ENCODE results near the gene ZGPAT.

ZGPAT gene

DNA sequence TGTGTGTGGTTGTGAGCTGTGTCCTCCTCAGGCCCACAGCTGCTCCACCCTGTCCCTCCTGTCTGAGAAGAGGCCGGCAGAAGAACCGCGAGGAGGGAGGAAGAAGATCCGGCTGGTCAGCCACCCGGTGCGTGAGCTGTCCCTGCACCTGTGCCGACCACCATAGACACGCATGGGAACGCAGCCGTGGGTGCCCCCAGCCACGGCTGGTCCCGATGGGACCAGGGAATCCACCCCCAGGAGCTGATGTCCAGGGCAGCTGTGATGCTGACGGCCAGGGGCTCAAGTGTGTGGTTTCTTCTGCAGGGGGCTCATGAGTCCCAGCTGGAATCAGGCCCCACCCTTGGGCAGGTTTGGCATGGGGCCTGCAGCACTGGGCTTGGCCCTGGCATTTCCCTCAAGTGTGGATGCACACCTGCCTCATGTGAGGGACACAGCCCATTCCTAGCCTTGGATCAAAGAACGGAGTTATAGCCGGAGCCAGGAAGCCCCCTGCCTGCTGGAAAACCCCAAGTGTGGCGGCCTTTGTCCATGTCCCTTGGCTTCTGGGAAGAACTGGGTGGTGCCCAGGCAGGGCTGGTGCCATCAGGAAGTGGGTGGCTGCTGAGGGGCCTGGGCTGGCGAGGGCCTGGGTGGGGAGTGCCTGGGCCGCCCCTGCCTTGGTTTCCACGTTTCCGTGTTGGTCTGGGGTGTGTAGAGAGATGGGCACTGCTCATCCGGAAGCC is 16.0 kb upstream of the ZGPAT start:
- in situ Hi-C loops (cut with MboI; ENCODE audit: low sequenced_read_pairs): no loop called here

- in situ Hi-C loops (cut with MboI; ENCODE audit: low sequenced_read_pairs): no loop called here
These were observed 15.3 kb upstream of the ZGPAT start for GRCh38 chr20:63692436-63693082.

GRCh38 chr20:63693083-63693732 is 14.6 kb upstream of the ZGPAT start:
- in situ Hi-C loops (cut with MboI; ENCODE audit: low sequenced_read_pairs): no loop called here

DNA sequence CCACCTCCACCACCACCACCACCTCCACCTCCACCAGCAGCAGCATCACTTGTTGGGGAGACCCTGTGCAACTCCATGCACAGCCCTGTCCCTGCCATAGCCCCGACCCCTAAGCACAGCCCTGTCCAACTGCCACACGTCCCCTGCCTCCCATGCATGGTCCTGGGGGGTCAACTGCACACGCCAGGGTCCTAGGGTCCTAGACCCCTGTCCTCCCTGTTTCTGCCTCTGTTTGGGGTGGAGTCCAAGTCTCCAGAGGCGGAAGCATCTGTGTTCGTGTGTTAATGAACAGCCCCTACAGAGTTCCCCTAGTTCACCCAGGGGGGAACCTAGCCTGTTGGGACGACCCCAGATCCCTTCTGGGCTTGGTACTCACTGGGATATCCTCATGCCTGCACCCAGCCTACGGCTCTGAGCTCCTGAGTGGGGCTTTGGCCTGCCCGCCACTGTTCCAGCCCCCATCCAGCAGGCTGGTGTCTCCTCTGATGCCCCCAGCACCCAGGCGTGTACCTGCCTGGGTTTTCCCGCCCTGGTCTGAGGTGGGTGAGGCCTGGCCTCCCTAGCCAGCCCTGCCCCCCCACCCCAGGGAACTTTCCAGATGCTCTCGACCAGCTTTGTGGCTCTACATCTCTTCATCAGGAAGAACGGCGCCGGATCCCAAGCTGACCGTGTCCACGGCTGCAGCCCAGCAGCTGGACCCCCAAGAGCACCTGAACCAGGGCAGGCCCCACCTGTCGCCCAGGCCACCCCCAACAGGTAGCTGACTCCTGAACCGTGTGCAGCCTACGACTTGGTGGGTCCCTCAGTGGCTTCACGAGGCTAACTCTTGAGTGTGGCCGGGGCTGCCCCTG is 13.9 kb upstream of the ZGPAT start:
- in situ Hi-C loops (cut with MboI; ENCODE audit: low sequenced_read_pairs): no loop called here

GRCh38 chr20:63694584-63695423 is 13.0 kb upstream of the ZGPAT start:
- in situ Hi-C loops (cut with MboI; ENCODE audit: low sequenced_read_pairs): no loop called here

DNA sequence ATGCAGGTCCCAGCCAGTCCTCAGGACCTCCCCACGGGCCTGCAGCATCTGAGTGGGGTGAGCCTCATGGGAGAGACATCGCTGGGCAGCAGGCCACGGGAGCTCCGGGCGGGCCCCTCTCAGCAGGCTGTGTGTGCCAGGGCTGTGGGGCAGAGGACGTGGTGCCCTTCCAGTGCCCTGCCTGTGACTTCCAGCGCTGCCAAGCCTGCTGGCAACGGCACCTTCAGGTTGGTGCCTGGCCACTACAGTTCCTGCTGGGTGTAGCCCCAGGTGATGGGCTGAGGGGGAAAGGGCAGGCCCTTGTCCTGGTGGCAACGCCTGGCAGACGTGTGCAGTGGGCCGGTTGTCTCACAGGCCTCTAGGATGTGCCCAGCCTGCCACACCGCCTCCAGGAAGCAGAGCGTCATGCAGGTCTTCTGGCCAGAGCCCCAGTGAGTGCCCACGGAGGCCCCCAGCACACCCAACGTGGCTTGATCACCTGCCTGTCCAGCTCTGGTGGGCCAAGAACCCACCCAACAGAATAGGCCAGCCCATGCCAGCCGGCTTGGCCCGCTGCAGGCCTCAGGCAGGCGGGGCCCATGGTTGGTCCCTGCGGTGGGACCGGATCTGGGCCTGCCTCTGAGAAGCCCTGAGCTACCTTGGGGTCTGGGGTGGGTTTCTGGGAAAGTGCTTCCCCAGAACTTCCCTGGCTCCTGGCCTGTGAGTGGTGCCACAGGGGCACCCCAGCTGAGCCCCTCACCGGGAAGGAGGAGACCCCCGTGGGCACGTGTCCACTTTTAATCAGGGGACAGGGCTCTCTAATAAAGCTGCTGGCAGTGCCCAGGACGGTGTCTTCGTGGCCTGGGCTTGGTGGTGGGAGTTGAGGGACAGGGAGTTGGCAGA is 12.2 kb upstream of the ZGPAT start:
- in situ Hi-C loops (cut with MboI; ENCODE audit: low sequenced_read_pairs): no loop called here

GRCh38 chr20:63696306-63696627 is 11.6 kb upstream of the ZGPAT start:
- in situ Hi-C loops (cut with MboI; ENCODE audit: low sequenced_read_pairs): no loop called here

- in situ Hi-C loops (cut with MboI; ENCODE audit: low sequenced_read_pairs): no loop called here
These were observed 11.0 kb upstream of the ZGPAT start, which contains the start of gene TNFRSF6B for GRCh38 chr20:63696628-63697356. TSS of gene TNFRSF6B (plus strand) at chr20:63696652. CDS start at chr20:63696768, 116 bp downstream.

- in situ Hi-C loops (cut with MboI; ENCODE audit: low sequenced_read_pairs): no loop called here
These were observed 10.4 kb upstream of the ZGPAT start for GRCh38 chr20:63697357-63697867.

- in situ Hi-C loops (cut with MboI; ENCODE audit: low sequenced_read_pairs): no loop called here
These were observed 9.8 kb upstream of the ZGPAT start for GRCh38 chr20:63697868-63698545.

DNA sequence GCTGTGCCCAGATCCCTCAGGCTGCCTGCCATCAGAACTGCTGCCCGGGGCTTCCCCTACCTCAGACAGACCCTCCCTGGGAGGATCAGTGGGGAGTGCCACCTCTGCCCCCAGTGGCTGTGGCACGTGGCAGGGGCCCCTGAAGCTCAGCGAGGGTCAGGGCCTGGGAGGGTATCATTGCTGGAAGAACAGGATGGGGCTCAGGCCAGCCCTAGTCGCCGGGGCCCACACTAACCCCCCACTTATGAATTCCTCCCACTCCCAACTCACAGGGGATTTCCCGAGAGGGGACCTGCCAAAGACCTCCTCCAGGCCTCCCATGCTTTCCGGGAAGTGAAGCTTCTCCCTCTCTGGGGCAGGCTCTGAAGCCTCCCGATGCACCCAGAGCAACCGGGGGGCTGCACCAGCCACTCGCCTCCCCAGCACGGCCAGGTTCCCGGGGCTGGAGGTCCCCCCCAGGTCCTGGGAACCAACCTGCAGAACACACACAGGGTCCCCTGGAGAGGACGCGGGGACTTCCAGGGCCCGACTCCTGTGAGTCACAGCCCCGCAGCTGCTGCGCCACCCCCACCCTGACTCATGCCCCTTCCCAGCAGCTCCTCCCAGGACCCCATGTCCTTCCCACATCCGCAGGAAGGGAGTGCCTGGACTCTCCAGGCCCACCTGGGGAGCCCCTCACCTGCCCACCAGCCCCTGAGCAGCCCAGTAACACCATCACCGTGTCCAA is 8.9 kb upstream of the ZGPAT start:
- in situ Hi-C loops (cut with MboI; ENCODE audit: low sequenced_read_pairs): no loop called here

- in situ Hi-C loops (cut with MboI; ENCODE audit: low sequenced_read_pairs): no loop called here
These were observed 8.2 kb upstream of the ZGPAT start for GRCh38 chr20:63699466-63700198.

GRCh38 chr20:63700199-63701050 is 7.4 kb upstream of the ZGPAT start:
- in situ Hi-C loops (cut with MboI; ENCODE audit: low sequenced_read_pairs): no loop called here

DNA sequence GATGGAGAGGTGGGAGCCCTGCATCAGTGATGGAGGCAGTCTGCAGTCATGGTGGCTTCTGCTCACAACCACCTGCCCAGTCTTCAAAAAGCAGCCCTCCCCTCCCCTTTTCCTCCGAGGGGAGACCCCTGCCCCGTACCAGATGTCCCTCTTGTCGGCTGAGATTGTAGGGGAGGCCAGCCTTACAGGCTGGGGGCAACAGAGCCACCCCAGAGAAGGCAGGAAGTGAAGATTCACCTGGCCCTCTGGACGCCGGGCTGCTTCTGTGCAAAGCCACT is 6.8 kb upstream of the ZGPAT start:
- in situ Hi-C loops (cut with MboI; ENCODE audit: low sequenced_read_pairs): no loop called here

DNA sequence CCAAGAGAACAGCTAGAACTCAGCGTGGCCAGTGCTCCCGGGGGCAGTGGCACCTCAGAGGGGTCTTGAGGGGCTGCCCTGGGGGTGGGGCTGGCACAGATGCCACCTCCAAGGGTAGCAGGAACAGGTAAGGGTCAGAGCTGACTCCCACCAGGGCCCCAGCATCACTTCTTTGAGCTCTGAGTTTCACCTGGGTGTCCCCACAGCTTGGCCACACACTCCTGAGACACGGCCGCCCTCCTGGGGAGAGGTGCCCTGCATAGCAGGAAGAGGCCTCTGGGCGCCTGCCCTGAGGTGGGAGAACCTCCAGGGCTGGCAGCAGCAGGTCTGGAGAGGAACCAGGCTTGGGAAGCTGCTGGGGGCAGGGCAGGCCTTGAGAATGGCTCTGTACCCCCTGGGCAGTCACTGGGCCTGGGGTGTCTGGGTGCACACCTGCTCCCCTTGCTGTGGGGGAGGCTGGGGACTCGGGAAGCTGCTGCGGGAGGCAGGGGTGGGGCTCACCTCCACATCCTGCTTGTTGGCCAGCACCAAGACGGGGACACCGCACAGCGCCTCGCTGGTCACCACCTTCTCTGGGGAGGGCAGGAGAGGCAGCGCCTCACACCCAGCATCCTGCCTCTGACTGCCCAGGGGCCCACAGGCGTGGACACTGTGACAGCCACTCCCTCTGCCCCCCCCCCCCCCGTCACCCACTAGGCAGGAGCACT is 6.4 kb upstream of the ZGPAT start:
- in situ Hi-C loops (cut with MboI; ENCODE audit: low sequenced_read_pairs): no loop called here
